Liver (tissue), 3 donors: Measurements from ENCODE around the gene FARSA.

ENCODE experiments used
- EGR1 ChIP-seq, 2 donors: IDR thresholded peaks; 2 replicates each; pipeline ENCODE4 v1.6.1; 2016 to 2018; ENCODE audit warnings: antibody characterized with exemption in 2 of 2, low read depth in 2 of 2
- GABPA ChIP-seq, 2 donors: IDR thresholded peaks in 1 of 2; conservative IDR thresholded peaks in 1 of 2; 2 replicates each; pipeline ENCODE4 v1.6.1; 2016; ENCODE audit warnings: antibody characterized with exemption in 2 of 2, mild to moderate bottlenecking in 1 of 2, moderate library complexity in 1 of 2
- RAD21 ChIP-seq, 2 donors: IDR thresholded peaks; 2 replicates each; pipeline ENCODE4 v1.6.1; 2016; ENCODE audit warnings: antibody characterized with exemption in 2 of 2, mild to moderate bottlenecking in 2 of 2
- TAF1 ChIP-seq: conservative IDR thresholded peaks from 2 replicates; pipeline ENCODE4 v1.6.1; 2016; ENCODE audit warnings: antibody characterized with exemption, mild to moderate bottlenecking
- TF ChIP-seq, protein P1 (sequence below): fragments of 150-350 bp; IDR thresholded peaks from 2 replicates; pipeline ENCODE4 v1.5.1; 2017; ENCODE audit warnings: improper control_type of control experiment, low read depth, low read length; ENCODE audit not compliant: missing input control
- TF ChIP-seq, protein P2 (sequence below): IDR thresholded peaks from 2 replicates; pipeline ENCODE4 v1.6.1; 2016; ENCODE audit warnings: antibody characterized with exemption, mild to moderate bottlenecking
- TF ChIP-seq, protein P3 (sequence below): IDR thresholded peaks from 2 replicates; pipeline ENCODE4 v1.6.1; 2016; ENCODE audit warnings: antibody characterized with exemption
- donor health status: healthy.
- donor health status: healthy.

DNA sequence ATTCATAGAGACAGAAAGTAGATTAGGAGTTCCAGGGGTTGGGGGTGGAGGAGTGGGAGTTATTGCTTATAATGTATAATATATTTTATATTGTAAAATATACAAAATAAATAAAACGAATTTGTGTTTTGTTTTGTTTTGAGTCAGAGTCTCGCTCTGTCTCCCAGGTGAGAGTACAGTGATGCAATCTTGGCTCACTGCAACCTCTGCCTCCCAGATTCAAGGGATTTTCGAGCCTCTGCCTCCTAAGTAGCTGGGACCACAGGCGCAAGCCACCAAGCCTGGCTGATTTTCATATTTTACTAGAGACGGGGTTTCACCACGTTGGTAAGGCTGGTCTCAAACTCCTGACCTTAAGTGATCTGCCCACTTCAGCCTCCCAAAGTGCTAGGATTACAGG lies 26.0 kb upstream of the FARSA start:
- TF ChIP-seq TAF1 = no peak
- no peak for TF ChIP-seq GABPA (IDR thresholded peaks at IDR 0.05 in 1 of 2, conservative IDR thresholded peaks at IDR 0.05 in 1 of 2)
- TF ChIP-seq, protein P1, sequence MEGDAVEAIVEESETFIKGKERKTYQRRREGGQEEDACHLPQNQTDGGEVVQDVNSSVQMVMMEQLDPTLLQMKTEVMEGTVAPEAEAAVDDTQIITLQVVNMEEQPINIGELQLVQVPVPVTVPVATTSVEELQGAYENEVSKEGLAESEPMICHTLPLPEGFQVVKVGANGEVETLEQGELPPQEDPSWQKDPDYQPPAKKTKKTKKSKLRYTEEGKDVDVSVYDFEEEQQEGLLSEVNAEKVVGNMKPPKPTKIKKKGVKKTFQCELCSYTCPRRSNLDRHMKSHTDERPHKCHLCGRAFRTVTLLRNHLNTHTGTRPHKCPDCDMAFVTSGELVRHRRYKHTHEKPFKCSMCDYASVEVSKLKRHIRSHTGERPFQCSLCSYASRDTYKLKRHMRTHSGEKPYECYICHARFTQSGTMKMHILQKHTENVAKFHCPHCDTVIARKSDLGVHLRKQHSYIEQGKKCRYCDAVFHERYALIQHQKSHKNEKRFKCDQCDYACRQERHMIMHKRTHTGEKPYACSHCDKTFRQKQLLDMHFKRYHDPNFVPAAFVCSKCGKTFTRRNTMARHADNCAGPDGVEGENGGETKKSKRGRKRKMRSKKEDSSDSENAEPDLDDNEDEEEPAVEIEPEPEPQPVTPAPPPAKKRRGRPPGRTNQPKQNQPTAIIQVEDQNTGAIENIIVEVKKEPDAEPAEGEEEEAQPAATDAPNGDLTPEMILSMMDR = no peak
- TF ChIP-seq, protein P2, sequence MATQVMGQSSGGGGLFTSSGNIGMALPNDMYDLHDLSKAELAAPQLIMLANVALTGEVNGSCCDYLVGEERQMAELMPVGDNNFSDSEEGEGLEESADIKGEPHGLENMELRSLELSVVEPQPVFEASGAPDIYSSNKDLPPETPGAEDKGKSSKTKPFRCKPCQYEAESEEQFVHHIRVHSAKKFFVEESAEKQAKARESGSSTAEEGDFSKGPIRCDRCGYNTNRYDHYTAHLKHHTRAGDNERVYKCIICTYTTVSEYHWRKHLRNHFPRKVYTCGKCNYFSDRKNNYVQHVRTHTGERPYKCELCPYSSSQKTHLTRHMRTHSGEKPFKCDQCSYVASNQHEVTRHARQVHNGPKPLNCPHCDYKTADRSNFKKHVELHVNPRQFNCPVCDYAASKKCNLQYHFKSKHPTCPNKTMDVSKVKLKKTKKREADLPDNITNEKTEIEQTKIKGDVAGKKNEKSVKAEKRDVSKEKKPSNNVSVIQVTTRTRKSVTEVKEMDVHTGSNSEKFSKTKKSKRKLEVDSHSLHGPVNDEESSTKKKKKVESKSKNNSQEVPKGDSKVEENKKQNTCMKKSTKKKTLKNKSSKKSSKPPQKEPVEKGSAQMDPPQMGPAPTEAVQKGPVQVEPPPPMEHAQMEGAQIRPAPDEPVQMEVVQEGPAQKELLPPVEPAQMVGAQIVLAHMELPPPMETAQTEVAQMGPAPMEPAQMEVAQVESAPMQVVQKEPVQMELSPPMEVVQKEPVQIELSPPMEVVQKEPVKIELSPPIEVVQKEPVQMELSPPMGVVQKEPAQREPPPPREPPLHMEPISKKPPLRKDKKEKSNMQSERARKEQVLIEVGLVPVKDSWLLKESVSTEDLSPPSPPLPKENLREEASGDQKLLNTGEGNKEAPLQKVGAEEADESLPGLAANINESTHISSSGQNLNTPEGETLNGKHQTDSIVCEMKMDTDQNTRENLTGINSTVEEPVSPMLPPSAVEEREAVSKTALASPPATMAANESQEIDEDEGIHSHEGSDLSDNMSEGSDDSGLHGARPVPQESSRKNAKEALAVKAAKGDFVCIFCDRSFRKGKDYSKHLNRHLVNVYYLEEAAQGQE = no peak
- TF ChIP-seq EGR1 (IDR thresholded peaks at IDR 0.05; ENCODE audit: low read depth in 2 of 2) = no peak
- no peak for TF ChIP-seq RAD21 (IDR thresholded peaks at IDR 0.05)
- TF ChIP-seq, protein P3, sequence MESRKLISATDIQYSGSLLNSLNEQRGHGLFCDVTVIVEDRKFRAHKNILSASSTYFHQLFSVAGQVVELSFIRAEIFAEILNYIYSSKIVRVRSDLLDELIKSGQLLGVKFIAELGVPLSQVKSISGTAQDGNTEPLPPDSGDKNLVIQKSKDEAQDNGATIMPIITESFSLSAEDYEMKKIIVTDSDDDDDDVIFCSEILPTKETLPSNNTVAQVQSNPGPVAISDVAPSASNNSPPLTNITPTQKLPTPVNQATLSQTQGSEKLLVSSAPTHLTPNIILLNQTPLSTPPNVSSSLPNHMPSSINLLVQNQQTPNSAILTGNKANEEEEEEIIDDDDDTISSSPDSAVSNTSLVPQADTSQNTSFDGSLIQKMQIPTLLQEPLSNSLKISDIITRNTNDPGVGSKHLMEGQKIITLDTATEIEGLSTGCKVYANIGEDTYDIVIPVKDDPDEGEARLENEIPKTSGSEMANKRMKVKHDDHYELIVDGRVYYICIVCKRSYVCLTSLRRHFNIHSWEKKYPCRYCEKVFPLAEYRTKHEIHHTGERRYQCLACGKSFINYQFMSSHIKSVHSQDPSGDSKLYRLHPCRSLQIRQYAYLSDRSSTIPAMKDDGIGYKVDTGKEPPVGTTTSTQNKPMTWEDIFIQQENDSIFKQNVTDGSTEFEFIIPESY = no peak
